Measurements from ENCODE around the gene CCDC28A.
"Not testable (repeated sequence)": the region's sequence is repeated elsewhere in the genome, so short reads cannot be mapped to it uniquely, and the experiment has no call there.

CCDC28A gene

DNA sequence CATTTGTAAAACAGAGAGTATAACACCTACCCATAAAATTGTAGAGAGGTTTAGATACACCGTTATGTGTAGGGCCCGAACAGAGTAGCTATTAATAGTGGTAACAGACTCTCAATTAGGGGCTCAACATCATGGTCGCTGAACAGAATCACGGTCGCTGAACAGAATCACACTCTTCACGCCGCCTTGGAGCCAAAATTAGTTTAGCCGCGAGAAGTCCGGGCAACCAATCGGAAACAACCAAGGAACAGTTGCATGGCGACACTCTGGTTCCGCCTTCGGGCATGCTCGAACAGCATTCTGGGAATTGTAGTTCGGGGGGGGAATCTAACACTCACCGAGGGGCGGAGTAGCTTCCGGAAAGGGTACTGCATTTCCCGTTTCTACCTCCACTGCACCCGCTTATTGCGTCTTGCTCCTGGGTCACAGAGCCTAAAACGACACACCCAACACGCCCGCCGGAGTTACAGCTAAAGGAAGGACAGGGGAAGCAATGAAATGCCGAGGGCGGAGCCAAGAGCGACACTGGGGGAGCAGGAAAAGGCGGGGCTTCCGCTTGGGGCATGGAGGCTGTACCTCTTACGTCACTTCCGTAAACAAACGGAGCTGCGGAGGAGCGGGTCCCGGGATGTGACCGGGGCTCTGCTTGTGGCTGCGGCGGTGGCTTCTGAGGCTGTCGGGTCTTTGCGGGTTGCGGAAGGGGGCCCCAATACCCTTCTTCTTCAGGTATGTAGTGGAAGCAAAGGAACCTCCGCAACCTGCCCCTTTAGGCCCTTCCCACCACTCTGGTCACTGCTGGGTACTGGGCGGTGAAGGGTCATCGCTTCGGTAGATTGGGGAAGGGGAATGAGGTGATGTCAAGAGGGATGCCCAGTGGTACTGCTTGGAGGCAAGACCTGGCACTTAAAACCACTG is at the start of gene CCDC28A:
TSS of gene CCDC28A (plus strand) at position 593 of the 915 bp plus-strand sequence. CDS start 2,352 bp downstream, outside the sequence.
- Histone ChIP-seq H3K9ac (ENCODE audit: low read depth, low read length) (peak within 1 kb of the TSS; percentile 82), H3K27me3 (ENCODE audit: control insufficient read depth, insufficient read depth, low read length) (no peaks in the 10 kb centered on the region), H3K9me3 (ENCODE audit: control insufficient read depth, insufficient read depth, low read length) (no peaks in the 10 kb centered on the region), H3K36me3 (ENCODE audit: control insufficient read depth, insufficient read depth, low read length) (no peaks in the 10 kb centered on the region), H3K4me3 (ENCODE audit: low read depth, low read length) (peak within 1 kb of the TSS; percentile 91), H3K4me1 (ENCODE audit: control insufficient read depth, insufficient read depth, low read length) (no peaks in the 10 kb centered on the region)

DNA sequence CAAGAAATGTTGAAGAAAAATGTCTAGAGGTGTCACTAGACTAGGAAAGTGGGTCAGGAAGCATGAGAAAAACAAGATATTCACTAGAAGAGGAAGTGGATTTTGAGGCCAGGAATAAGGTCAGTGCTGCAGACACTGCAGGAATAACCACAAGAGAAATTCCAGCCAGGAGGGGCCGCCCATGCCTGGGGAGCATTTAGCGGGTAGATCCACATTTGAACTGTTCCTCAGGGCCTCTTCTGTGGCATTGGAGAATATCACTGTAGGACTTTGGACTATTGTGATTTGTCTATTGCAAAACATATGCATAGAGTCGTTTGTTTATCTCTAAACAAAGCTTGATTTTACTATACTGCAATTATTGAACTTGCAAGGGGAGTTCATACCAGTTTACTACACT is 49.6 kb upstream of the CCDC28A start:
- no peaks in the 10 kb centered on the region for H3K36me3 ChIP-seq (ENCODE audit: control insufficient read depth, insufficient read depth, low read length)
- no peaks in the 10 kb centered on the region for H3K9me3 ChIP-seq (ENCODE audit: control insufficient read depth, insufficient read depth, low read length)
- no peaks in the 10 kb centered on the region for H3K27me3 ChIP-seq (ENCODE audit: control insufficient read depth, insufficient read depth, low read length)
- no peak overlapping the region for H3K9ac ChIP-seq (ENCODE audit: low read depth, low read length)
- no peak overlapping the region for H3K4me3 ChIP-seq (ENCODE audit: low read depth, low read length)
- H3K4me1 ChIP-seq (ENCODE audit: control insufficient read depth, insufficient read depth, low read length) = no peaks in the 10 kb centered on the region

DNA sequence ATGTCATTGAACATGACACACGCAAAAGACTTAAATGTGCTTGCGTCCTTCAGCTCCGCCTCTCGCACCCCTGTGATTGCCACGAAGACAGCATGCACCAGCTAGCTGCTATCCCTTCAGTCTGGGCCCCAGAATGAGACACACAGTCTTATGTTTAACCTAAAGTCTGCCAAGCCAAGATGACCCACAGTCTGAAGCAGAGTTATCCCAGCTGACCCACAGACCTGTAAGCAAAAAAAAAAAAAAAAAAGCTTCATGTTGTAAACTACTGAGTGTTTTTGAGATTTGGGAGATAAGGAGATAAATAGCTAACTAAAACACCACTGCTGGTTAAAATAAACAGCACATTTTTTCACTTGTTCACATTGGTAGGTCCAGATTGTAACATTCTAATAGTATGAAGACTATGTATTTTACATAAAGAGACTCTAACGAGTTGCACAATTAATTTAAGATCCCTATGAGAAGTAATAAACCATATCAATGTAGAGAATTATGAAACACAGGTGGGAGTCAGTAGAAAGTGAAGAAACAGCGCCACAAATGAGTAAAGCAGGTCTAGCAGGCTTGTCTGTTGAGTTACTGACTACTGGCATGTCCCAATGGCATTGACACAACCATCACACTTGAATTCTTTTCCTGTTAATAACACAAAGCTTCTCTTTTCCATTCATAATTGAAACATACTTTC is 47.4 kb upstream of the CCDC28A start:
- Histone ChIP-seq H3K4me3 (ENCODE audit: low read depth, low read length) (no peak overlapping the region), H3K9ac (ENCODE audit: low read depth, low read length) (no peak overlapping the region), H3K27me3 (ENCODE audit: control insufficient read depth, insufficient read depth, low read length) (no peaks in the 10 kb centered on the region), H3K36me3 (ENCODE audit: control insufficient read depth, insufficient read depth, low read length) (no peaks in the 10 kb centered on the region), H3K9me3 (ENCODE audit: control insufficient read depth, insufficient read depth, low read length) (no peaks in the 10 kb centered on the region), H3K4me1 (ENCODE audit: control insufficient read depth, insufficient read depth, low read length) (no peaks in the 10 kb centered on the region)

DNA sequence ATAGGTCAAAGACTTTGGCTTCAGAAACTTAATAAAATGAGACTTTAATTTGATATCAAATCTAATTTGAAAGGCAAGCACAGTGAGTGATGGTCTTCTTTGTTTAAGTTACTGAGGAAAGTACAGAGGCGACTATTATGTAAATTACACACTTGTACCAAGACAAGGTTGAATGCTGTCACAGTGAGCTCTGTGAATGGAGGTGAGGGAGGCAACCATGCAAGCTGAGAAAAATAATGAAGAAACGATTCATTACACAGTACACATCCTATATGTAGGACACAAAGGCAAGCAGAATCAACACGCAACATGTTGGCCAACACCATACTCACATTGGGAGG is 46.8 kb upstream of the CCDC28A start:
- H3K27me3 ChIP-seq (ENCODE audit: control insufficient read depth, insufficient read depth, low read length) = no peaks in the 10 kb centered on the region
- H3K36me3 ChIP-seq (ENCODE audit: control insufficient read depth, insufficient read depth, low read length) = no peaks in the 10 kb centered on the region
- no peak overlapping the region for H3K4me3 ChIP-seq (ENCODE audit: low read depth, low read length)
- H3K9me3 ChIP-seq (ENCODE audit: control insufficient read depth, insufficient read depth, low read length) = no peaks in the 10 kb centered on the region
- H3K4me1 ChIP-seq (ENCODE audit: control insufficient read depth, insufficient read depth, low read length) = no peaks in the 10 kb centered on the region
- H3K9ac ChIP-seq (ENCODE audit: low read depth, low read length) = no peak overlapping the region

DNA sequence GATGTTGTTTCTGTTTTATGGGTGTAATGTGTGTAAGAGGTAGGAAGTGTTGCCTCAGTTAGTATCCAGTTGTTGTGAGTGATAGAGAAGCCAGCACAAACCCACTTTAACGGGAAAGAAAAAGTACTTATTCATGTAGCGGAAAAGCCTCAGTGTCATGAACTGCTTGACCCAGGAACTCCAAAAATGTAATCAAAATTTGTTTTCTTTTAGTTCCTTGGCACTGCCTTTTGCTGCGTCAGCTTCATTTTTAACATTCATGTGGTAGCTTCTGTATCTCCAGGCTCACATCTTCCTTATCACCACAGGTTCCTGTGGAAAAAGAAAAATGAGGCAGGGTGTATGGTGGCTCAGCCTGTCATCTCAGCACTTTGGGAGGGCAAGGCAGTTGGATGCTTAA is 46.4 kb upstream of the CCDC28A start:
- Histone ChIP-seq H3K9ac (ENCODE audit: low read depth, low read length) (no peak overlapping the region), H3K9me3 (ENCODE audit: control insufficient read depth, insufficient read depth, low read length) (no peaks in the 10 kb centered on the region), H3K36me3 (ENCODE audit: control insufficient read depth, insufficient read depth, low read length) (no peaks in the 10 kb centered on the region), H3K4me3 (ENCODE audit: low read depth, low read length) (no peak overlapping the region), H3K27me3 (ENCODE audit: control insufficient read depth, insufficient read depth, low read length) (no peaks in the 10 kb centered on the region), H3K4me1 (ENCODE audit: control insufficient read depth, insufficient read depth, low read length) (no peaks in the 10 kb centered on the region)

- Histone ChIP-seq H3K9ac (ENCODE audit: low read depth, low read length) (no peak overlapping the region), H3K36me3 (ENCODE audit: control insufficient read depth, insufficient read depth, low read length) (no peaks in the 10 kb centered on the region)
Observed at GRCh38 chr6:138728662-138729061, 44.9 kb upstream of the CCDC28A start.

GRCh38 chr6:138730037-138730436 is 43.5 kb upstream of the CCDC28A start:
- H3K4me1 ChIP-seq (ENCODE audit: control insufficient read depth, insufficient read depth, low read length); H3K27me3 ChIP-seq (ENCODE audit: control insufficient read depth, insufficient read depth, low read length); H3K9me3 ChIP-seq (ENCODE audit: control insufficient read depth, insufficient read depth, low read length); H3K36me3 ChIP-seq (ENCODE audit: control insufficient read depth, insufficient read depth, low read length); H3K9ac ChIP-seq (ENCODE audit: low read depth, low read length); H3K4me3 ChIP-seq (ENCODE audit: low read depth, low read length): not testable (repeated sequence)

More at GRCh38 chr6:138728662-138729061, 44.9 kb upstream of the CCDC28A start:
- Histone ChIP-seq H3K27me3 (ENCODE audit: control insufficient read depth, insufficient read depth, low read length) (no peaks in the 10 kb centered on the region), H3K4me3 (ENCODE audit: low read depth, low read length) (no peak overlapping the region), H3K9me3 (ENCODE audit: control insufficient read depth, insufficient read depth, low read length) (no peaks in the 10 kb centered on the region), H3K4me1 (ENCODE audit: control insufficient read depth, insufficient read depth, low read length) (no peaks in the 10 kb centered on the region)

GRCh38 chr6:138734585-138734984 is 39.0 kb upstream of the CCDC28A start:
- no peak overlapping the region for H3K9ac ChIP-seq (ENCODE audit: low read depth, low read length)
- H3K36me3 ChIP-seq (ENCODE audit: control insufficient read depth, insufficient read depth, low read length) = no peaks in the 10 kb centered on the region
- H3K9me3 ChIP-seq (ENCODE audit: control insufficient read depth, insufficient read depth, low read length) = no peaks in the 10 kb centered on the region
- no peak overlapping the region for H3K4me3 ChIP-seq (ENCODE audit: low read depth, low read length)
- H3K4me1 ChIP-seq (ENCODE audit: control insufficient read depth, insufficient read depth, low read length) = no peaks in the 10 kb centered on the region
- no peaks in the 10 kb centered on the region for H3K27me3 ChIP-seq (ENCODE audit: control insufficient read depth, insufficient read depth, low read length)

DNA sequence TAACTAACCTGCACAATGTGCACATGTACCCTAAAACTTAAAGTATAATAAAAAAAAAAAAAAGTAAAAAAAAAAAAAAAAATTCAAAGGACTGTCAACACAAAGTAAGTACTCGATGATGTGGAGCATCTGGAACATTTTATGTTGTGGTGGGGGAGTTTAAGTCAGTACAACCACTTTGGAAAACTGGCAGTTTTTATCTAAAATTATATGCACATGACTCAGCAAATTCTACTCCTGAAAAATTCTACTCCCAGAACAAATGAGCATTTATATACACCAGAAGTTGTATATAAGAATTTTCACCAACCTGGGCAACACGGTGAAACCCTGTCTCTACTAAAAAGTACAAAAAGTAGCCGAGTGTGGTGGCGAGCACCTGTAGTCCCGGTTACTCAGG is 36.9 kb upstream of the CCDC28A start:
- no peak overlapping the region for H3K9ac ChIP-seq (ENCODE audit: low read depth, low read length)
- H3K27me3 ChIP-seq (ENCODE audit: control insufficient read depth, insufficient read depth, low read length) = no peaks in the 10 kb centered on the region
- H3K36me3 ChIP-seq (ENCODE audit: control insufficient read depth, insufficient read depth, low read length) = no peaks in the 10 kb centered on the region
- H3K9me3 ChIP-seq (ENCODE audit: control insufficient read depth, insufficient read depth, low read length) = no peaks in the 10 kb centered on the region
- no peak overlapping the region for H3K4me3 ChIP-seq (ENCODE audit: low read depth, low read length)
- H3K4me1 ChIP-seq (ENCODE audit: control insufficient read depth, insufficient read depth, low read length) = no peaks in the 10 kb centered on the region

DNA sequence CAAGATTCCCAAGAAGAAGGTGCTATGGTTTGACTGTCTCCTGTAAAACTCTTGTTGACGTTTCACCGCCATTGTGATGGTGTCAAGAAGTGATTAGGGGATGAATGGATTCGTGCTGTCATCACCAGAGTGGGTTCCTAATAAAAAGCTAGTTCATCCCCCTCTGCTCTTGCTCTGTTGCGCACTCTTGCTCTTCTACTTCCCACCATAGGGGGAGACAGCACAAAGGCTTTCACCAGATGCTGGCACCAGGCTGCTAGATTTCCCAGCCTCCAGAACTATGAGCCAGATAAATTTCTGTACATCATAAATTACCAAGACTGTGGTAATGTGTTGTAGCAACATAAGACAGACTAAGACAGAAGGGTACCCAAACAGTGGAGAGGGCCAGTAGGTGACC is 21.6 kb upstream of the CCDC28A start:
- Histone ChIP-seq H3K4me3 (ENCODE audit: low read depth, low read length) (no peak overlapping the region), H3K9me3 (ENCODE audit: control insufficient read depth, insufficient read depth, low read length) (no peaks in the 10 kb centered on the region), H3K4me1 (ENCODE audit: control insufficient read depth, insufficient read depth, low read length) (no peaks in the 10 kb centered on the region), H3K27me3 (ENCODE audit: control insufficient read depth, insufficient read depth, low read length) (no peaks in the 10 kb centered on the region), H3K9ac (ENCODE audit: low read depth, low read length) (no peak overlapping the region), H3K36me3 (ENCODE audit: control insufficient read depth, insufficient read depth, low read length) (no peaks in the 10 kb centered on the region)

GRCh38 chr6:138757136-138757535 is 16.4 kb upstream of the CCDC28A start:
- Histone ChIP-seq H3K27me3 (ENCODE audit: control insufficient read depth, insufficient read depth, low read length) (no peaks in the 10 kb centered on the region), H3K9ac (ENCODE audit: low read depth, low read length) (no peak overlapping the region), H3K4me3 (ENCODE audit: low read depth, low read length) (no peak overlapping the region), H3K4me1 (ENCODE audit: control insufficient read depth, insufficient read depth, low read length) (no peaks in the 10 kb centered on the region), H3K36me3 (ENCODE audit: control insufficient read depth, insufficient read depth, low read length) (no peaks in the 10 kb centered on the region), H3K9me3 (ENCODE audit: control insufficient read depth, insufficient read depth, low read length) (no peaks in the 10 kb centered on the region)

All from iPS-15b (cell line).